Panc1 (cell line): ENCODE results near the gene CEP126.

Source experiments
- CTCF ChIP-seq: fragments of 450-650 bp; IDR thresholded peaks from 2 replicates; pipeline ENCODE4 v1.5.1; 2017; ENCODE audit warnings: mild to moderate bottlenecking
- POLR2AphosphoS5 ChIP-seq: IDR thresholded peaks from 2 replicates; pipeline ENCODE4 v1.6.1; 2012; ENCODE audit warnings: mild to moderate bottlenecking, low read depth, low read length, moderate library complexity
- SIN3A ChIP-seq: IDR thresholded peaks from 2 replicates; pipeline ENCODE4 v1.6.1; 2012; ENCODE audit warnings: low read depth, mild to moderate bottlenecking, low read length, moderate library complexity, borderline replicate concordance; ENCODE audit not compliant: insufficient read depth

- TF ChIP-seq CTCF, result no peak
- no peak for TF ChIP-seq SIN3A
- no peak for TF ChIP-seq POLR2AphosphoS5
Observed at GRCh38 chr11:101915791-101916291, 1.0 kb downstream of the CEP126 start.
